ENCODE measurements around the gene NSUN3.
A peak's percentile ranks its signal among the peaks of the same experiment; 100 is the strongest.

The NSUN3 gene

DNA sequence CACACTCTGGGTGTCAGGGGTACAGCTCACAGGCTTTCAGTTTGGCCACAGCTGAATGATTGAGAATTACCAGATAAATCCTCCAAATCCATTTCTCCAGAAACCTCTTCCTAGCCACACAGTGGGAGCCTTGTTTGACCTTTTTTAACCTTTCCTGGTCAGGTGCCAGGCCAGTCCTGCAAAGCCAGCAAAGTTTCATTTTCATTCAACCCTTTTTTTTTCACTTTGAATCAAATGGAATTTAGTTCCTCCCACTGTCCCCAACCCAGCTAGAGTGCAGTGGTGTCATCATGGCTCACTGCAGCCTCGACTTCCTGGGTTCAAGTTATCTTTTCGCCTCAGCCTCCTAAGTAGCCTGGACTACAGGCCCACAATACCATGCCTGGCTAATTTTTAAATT lies 67.8 kb downstream of the NSUN3 start:
- DNase-seq = no peak

DNA sequence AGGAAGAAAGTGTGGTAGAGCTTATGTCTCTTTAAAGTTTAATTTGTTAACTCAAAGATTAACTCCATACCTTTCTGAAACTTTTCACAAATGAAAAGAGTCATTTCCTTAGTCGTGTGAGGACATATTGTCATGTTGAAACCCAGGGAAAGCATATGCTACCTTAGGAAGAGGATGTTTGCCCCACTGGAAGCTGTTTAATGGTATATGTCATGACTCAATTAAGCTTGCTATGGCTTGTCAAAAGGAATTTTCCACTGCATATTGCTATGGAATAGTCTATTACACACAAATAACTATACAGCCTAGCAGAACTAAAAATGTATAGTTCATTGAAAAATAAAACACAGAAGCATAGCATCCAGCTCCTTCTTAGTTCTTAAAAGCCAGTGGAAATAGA lies 69.9 kb downstream of the NSUN3 start:
- DNase-seq = no peak

DNA sequence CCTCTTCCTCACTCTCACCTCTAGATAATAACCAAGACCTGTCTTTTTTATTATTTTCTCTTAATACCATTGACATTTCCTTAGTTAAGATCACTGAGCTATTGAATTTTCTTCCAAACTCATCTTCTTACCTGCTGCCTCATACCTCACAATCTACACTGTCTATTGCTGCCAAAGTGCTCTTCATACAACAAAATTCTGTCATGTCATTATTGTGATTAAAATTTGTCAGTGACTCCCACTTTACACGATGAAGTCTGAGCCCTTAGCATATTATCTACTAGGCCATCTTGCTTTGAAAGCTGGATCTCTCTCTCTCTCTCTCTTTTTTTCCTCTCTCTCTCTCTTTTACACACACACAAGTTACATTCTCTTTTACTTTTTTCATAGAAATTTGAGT lies 73.3 kb downstream of the NSUN3 start:
- DNase-seq = no peak

DNA sequence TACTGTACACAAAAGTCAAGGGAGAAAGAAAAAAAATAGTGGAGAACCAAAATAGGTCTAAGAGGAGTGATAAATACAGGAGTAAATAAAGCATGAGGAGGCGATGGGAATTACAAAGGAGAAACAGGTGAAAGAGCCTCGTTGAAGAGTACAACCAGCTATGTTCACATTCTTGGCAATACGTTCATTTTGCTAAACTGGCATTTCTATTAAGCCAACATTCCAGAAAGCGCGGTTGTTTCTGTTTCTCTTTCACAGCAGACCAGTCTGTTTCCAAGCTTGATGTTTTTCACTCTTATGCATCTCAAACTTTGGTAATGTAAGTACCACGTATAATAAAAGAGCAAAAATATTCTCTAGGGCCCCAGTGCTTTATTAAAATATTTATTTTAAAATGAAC lies 74.5 kb downstream of the NSUN3 start:
- DNase-seq = peak; percentile 14

DNA sequence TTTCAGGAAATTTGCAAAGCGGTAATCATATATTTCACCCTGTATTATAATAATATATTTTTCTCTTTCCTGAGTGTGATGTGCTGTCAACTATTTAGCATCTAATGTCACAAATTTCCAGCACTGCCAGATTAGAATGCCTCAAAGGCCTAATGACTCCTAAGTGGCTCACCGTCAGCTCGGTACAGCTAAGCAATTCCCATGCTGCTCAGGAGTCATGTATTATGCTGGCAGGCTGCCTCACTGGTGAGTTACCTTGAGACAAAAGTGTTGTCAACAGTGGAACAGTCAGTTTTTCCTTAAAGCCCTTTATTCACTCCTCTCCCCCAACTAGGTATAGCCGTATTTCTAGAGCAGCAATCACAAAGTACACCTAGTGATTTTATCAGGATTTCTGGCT lies 83.6 kb downstream of the NSUN3 start:
- DNase-seq = no peak

DNA sequence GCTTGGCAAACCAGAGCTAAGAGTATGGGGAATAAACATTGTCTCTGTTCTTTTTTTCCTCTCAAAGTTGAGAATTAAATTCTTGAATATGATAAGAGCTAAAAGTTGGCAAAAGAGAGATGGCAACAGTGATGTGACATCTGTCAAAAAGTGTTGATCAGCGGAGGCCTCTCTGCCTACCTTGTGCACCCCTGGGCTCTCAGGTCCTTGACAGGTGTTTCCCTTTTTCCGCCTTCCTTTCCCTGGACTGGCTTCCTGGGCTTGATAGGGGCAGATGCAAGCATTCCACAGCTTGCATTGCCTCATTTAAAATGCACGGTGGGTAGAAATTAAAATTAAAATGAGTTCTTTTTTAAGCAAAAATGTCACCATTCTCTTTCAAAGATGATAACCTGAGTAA lies 84.2 kb downstream of the NSUN3 start:
- no peak for DNase-seq

DNA sequence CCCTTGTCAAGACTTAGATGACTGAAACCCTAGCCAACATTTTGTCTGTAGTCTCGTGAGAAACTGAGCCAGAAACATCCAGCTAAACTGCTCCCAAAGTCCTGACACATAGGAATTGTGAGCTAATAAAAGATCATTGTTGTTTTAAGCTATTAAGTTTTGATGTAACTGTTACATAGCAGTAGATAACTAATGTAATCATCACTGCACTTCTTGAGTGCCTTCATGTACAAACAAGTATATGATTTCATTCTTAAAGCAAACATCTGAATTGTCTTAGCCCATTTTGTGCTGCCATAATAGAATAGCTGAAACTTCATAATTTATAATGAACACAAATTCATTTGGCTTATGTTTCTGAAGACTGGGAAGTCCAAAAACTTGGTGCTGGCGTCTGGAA lies 87.3 kb downstream of the NSUN3 start:
- DNase-seq = no peak

DNA sequence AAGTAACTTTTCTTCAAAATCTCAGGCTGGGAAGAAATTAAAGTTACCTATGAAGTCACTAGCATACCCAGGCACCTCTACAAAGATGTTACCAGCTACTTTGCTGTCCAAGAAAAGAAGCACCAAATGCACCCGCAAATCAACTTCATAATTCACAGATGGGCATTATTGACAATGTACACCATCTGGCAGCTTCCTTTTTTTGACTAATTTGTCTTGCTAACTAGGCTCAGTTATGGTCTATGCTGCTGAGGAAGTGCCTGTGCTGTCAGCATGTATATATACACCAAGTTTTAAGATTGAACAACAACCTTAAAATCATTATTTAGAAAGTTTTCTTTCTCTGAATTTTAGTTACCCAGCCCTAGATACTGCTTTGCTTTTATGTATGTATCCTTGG lies 93.8 kb downstream of the NSUN3 start:
- no peak for DNase-seq

DNA sequence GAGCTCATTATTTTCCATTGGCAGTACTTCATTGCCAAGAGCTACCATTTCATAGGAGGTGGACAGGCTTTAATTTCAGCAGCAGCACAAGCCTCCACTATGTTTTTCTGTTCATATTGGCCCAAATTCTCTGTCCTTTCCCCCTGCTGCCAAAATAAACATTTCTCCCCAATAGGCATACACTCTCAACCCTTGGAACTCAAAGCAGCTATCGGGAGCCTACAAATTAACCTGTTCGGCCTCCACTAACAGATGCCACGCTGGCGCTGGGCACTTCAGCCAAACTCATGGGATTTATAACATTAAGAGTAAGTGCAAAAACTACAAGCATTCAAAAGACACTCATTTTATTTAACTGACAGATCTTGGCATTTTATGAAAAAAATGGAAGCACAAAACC lies 95.7 kb downstream of the NSUN3 start:
- no peak for DNase-seq

DNA sequence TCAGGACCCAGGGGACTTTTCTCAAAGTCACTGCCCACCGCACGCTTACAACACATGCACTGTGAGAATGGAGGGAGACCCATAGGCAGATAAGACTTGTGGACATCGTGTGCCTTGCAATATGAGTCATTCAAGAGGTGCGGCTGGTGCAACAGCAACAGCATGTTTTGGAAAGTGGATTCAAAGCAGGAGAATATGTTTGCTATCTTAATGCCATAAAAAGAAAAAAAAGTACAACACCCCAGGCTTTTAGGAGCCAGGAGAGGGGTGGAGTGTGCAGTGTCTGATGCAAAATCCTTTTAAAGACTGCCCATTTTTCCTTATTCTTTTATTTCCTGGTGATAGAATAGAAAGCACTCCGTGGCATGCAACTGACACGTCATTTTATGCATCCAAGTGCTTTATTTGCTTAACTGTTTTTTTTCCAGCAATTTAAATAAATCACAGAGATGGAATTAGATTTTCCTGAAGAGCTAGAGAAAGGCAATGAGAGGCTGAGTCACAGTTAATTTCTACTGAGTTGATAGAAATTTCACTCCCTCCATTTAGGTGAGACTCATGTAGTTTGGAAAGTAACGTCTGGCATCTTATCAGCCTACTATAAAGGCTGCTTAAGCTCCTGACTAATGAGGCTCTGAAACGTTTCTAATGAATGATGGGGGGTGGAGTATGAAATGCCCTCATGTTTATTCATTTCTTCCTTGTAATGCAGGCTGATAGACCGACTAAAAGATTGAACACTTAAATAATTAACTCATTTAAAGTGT lies 96.4 kb downstream of the NSUN3 start:
- DNase-seq = no peak

DNA sequence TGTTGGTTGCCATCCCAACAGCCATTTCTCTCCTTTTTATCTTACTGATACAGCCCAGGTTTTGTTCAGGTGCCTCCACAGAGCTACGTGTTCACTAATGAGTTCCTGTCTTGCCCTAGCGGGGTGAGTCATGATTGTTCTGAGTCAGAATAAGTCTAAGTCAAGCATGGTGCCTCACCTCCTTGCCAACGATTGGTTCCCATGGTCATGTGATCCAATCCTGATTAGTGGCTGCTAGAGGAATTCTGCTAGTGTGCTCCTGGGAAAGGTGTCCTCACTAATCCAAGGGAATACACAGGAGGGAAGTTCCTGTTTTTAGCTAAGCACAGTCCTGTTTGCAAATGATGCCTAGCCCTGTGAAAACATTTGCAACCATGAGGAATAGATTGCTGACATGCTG lies 99.8 kb downstream of the NSUN3 start:
- peak; percentile 25 for DNase-seq

DNA sequence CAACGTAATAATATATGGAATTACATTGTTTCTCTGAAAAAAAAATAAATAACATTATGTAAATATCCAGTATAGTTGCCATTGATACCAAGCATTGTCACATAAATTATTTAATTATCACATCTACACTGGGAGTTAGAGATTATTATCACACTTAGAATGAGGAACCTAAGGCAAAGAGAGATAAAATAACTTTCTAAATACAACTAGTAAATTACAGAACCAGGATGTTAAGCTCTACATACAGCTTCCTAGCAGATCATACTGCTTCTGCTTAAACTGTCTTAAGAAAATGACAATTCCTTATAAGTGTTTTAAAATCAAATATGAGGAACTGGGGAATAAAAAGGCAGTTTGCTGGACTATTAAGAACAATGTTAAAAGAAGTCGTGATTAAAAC lies 104.5 kb downstream of the NSUN3 start:
- no peak for DNase-seq

DNA sequence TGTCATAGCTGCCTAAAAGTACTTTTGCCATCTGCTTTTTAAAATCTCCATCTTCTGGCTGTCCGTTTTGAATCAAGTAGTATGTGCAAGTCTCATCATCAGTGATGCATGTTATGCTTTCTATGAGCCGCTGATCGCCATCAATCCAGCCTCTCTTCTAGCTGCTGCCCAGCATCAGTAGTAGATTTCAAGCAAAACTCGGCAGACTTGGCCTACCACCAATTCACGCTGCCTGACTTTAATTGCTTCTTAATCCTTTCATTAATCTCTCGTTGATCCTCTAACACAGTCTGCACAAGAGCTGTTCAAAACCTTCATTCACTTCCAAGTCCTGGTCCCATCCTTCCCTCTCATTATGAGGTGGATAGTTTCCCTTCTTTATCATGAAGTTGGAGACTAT lies 104.9 kb downstream of the NSUN3 start:
- DNase-seq = no peak

DNA sequence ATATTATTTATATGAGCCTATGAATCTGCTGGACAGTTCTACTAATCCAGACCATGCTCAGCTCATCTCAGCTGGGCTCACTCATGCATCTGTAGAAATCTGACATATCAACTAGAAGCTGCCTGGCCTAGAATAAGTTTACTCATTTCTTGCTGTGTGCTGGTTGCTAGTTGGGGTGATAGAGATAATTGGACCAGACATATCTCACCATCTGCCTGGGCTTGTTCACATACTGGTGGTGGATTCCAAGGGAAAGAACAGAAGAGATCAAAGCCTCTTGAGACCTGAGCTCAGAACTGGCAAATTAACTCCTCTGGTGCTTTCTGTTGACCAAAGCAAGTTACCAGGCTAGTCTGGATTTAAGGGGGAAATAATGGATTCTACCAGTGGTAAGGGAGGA lies 109.1 kb downstream of the NSUN3 start:
- no peak for DNase-seq

DNA sequence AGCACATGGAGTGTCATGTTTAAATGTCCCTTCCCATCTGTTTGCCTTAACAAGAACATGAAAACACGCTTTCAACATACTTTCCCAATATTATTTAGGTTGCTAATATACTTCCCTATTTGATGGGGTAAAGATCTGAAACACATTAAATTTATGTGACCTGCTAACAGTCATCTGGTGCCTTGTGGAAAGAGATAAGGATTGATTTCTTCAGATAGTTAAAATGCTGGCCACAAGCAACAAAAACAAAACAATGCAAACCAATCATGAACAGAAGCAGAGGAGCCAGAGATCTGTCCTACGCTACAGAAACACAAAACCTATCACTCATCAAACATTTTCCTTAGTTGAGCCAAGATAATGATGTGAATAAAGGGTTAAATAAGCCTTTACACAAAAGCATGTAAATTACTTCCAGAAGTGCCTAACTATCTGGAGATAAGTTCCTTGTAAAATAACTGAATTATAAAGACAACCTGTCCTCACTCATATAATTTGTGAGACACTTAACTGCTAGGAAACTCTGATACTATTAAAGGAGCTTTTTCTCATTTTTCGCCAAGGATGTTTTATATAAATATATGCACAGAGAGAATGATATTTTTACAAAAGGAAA lies 109.9 kb downstream of the NSUN3 start:
- no peak for DNase-seq

DNA sequence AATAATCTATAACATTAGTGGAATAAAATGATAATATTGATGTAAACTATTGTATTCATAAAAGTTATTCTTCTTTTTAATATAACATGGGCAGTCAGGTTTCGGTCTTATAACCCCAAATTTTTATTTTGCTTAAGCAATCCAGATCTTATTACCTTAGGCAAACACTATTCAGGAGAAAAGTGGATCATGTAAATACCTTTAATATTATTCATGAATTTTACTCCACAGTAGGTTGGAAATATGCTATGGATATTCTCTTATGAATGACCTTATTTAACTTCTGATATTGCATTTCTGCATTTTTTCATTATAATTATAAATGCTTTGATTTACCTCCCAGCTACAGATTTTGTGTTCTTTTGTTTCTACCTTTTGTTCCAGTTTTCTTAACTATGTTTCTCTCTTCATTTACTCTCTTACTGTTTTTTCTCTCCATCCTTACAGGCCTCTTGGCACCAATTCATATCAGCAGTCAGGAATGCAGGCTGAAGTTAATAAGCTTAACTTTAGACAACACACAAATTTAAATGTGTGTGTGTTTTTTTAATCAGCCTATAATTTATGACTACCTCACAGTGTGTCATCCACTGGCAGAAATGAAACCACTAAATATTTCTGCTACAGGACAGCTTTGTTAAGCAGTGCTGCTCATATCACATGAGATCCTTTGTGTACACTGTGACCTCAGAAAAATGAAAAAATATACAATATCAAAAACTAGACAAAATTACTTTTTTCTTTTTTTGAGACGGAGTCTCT lies 111.0 kb downstream of the NSUN3 start:
- peak; percentile 24 for DNase-seq

DNA sequence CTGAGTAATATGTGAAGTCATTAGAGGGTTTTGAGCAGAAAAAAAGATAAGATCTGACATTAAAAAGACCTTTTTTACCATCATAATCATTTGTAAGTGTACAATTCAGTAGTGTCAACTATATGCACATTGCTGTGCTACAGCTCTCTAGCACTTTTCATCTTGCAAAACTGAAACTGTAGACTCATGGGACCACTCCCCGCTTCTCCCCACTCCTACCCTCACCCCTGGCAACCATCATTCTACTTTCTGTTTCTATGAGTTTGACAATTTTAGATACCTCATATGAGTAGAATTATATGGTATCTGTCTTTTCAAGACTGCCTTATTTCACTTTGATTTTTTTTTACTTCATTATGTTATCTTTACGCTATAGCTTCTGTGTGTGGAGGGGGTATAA lies 112.8 kb downstream of the NSUN3 start:
- no peak for DNase-seq

DNA sequence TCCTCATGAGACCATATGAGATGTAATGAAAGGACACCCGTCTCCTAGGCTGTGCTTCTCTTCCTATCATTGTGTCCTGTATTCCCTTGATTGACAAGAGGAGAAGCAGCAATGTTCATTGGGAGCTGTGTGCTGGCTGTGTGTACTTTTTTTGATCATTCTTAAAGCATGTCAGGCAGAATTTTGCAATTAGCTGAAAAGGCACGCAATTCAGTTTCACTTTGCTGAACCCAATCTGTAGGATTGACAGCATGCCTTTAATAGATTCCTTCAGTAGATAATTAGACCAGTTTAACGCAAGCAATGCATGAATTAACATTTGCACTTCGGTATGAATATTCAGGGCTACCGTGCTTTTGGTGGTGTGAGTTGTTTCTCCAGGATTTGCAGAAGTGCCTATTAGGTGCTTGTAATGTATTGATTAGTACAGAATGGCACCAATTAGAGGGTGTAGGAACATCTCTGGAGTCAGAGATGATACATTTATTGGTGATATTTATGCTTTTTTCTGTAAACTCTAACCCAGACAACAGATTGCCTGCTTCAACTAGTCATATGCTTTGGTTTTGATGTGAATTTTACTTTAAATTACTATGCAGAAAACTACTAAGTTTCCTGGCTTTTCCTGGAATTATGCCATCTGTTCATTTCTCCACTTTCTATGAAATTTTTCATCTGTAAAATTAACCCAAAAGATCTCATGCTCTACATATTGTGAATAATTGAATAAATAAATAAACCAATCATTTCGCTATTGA lies 114.3 kb downstream of the NSUN3 start:
- no peak for DNase-seq

Data from kidney glomerular epithelial cell (primary cell).